Liver (tissue), 3 donors: ENCODE measurements around the gene TLR5.

ENCODE experiments used
- CTCF ChIP-seq: fragments of 150-350 bp; IDR thresholded peaks from 2 replicates; pipeline ENCODE4 v1.5.1; 2017; ENCODE audit warnings: improper control_type of control experiment, low read depth, low read length; ENCODE audit not compliant: missing input control
- FOXA1 ChIP-seq: IDR thresholded peaks from 2 replicates; pipeline ENCODE4 v1.6.1; 2016; ENCODE audit warnings: antibody characterized with exemption
- GABPA ChIP-seq, 2 donors: IDR thresholded peaks in 1 of 2; conservative IDR thresholded peaks in 1 of 2; 2 replicates each; pipeline ENCODE4 v1.6.1; 2016; ENCODE audit warnings: antibody characterized with exemption in 2 of 2, mild to moderate bottlenecking in 1 of 2, moderate library complexity in 1 of 2
- HNF4G ChIP-seq: IDR thresholded peaks from 2 replicates; pipeline ENCODE4 v1.6.1; 2016; ENCODE audit warnings: antibody characterized with exemption
- JUND ChIP-seq, 2 donors: IDR thresholded peaks; 2 replicates each; pipeline ENCODE4 v1.6.1; 2016; ENCODE audit warnings: antibody characterized with exemption in 2 of 2
- MAX ChIP-seq: IDR thresholded peaks from 2 replicates; pipeline ENCODE4 v1.6.1; 2016; ENCODE audit warnings: antibody characterized with exemption
- RAD21 ChIP-seq, 2 donors: IDR thresholded peaks; 2 replicates each; pipeline ENCODE4 v1.6.1; 2016; ENCODE audit warnings: antibody characterized with exemption in 2 of 2, mild to moderate bottlenecking in 2 of 2
- RXRA ChIP-seq, 2 donors: IDR thresholded peaks; 2 replicates each; pipeline ENCODE4 v1.6.1; 2017 to 2018; ENCODE audit warnings: antibody characterized with exemption in 2 of 2, mild to moderate bottlenecking in 1 of 2
- TAF1 ChIP-seq: conservative IDR thresholded peaks from 2 replicates; pipeline ENCODE4 v1.6.1; 2016; ENCODE audit warnings: antibody characterized with exemption, mild to moderate bottlenecking
- YY1 ChIP-seq: IDR thresholded peaks from 2 replicates; pipeline ENCODE4 v1.6.1; 2016; ENCODE audit warnings: antibody characterized with exemption, mild to moderate bottlenecking
- TF ChIP-seq, protein P1 (sequence below): IDR thresholded peaks from 2 replicates; pipeline ENCODE4 v1.6.1; 2016; ENCODE audit warnings: antibody characterized with exemption
- TF ChIP-seq, protein P2 (sequence below): IDR thresholded peaks from 2 replicates; pipeline ENCODE4 v1.6.1; 2016; ENCODE audit warnings: antibody characterized with exemption, mild to moderate bottlenecking
- TF ChIP-seq, protein P3 (sequence below): IDR thresholded peaks from 2 replicates; pipeline ENCODE4 v1.6.1; 2016; ENCODE audit warnings: antibody characterized with exemption
- donor health status: healthy.
- donor health status: healthy.

GRCh38 chr1:223126741-223127140, 16.3 kb downstream of the TLR5 start:
- TF ChIP-seq JUND (IDR thresholded peaks at IDR 0.05) (no peak), CTCF (no peak), FOXA1 (no peak), RAD21 (IDR thresholded peaks at IDR 0.05) (no peak), HNF4G (no peak), GABPA (IDR thresholded peaks at IDR 0.05 in 1 of 2, conservative IDR thresholded peaks at IDR 0.05 in 1 of 2) (no peak), MAX (no peak), RXRA (IDR thresholded peaks at IDR 0.05) (no peak), YY1 (no peak), TAF1 (no peak)
- TF ChIP-seq, protein P1, sequence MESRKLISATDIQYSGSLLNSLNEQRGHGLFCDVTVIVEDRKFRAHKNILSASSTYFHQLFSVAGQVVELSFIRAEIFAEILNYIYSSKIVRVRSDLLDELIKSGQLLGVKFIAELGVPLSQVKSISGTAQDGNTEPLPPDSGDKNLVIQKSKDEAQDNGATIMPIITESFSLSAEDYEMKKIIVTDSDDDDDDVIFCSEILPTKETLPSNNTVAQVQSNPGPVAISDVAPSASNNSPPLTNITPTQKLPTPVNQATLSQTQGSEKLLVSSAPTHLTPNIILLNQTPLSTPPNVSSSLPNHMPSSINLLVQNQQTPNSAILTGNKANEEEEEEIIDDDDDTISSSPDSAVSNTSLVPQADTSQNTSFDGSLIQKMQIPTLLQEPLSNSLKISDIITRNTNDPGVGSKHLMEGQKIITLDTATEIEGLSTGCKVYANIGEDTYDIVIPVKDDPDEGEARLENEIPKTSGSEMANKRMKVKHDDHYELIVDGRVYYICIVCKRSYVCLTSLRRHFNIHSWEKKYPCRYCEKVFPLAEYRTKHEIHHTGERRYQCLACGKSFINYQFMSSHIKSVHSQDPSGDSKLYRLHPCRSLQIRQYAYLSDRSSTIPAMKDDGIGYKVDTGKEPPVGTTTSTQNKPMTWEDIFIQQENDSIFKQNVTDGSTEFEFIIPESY: no peak
- TF ChIP-seq, protein P2, sequence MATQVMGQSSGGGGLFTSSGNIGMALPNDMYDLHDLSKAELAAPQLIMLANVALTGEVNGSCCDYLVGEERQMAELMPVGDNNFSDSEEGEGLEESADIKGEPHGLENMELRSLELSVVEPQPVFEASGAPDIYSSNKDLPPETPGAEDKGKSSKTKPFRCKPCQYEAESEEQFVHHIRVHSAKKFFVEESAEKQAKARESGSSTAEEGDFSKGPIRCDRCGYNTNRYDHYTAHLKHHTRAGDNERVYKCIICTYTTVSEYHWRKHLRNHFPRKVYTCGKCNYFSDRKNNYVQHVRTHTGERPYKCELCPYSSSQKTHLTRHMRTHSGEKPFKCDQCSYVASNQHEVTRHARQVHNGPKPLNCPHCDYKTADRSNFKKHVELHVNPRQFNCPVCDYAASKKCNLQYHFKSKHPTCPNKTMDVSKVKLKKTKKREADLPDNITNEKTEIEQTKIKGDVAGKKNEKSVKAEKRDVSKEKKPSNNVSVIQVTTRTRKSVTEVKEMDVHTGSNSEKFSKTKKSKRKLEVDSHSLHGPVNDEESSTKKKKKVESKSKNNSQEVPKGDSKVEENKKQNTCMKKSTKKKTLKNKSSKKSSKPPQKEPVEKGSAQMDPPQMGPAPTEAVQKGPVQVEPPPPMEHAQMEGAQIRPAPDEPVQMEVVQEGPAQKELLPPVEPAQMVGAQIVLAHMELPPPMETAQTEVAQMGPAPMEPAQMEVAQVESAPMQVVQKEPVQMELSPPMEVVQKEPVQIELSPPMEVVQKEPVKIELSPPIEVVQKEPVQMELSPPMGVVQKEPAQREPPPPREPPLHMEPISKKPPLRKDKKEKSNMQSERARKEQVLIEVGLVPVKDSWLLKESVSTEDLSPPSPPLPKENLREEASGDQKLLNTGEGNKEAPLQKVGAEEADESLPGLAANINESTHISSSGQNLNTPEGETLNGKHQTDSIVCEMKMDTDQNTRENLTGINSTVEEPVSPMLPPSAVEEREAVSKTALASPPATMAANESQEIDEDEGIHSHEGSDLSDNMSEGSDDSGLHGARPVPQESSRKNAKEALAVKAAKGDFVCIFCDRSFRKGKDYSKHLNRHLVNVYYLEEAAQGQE: no peak
- TF ChIP-seq, protein P3, sequence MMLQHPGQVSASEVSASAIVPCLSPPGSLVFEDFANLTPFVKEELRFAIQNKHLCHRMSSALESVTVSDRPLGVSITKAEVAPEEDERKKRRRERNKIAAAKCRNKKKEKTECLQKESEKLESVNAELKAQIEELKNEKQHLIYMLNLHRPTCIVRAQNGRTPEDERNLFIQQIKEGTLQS: no peak
